HG02798 (cell line): Measurements from ENCODE around the gene HAUS7.

Experiments used
- ATAC-seq: cut with Tn5 transposase; IDR thresholded peaks from one replicate; pipeline ENCODE4 v1.9.1; 2021; ENCODE audit warnings: mild to moderate bottlenecking; ENCODE audit not compliant: unreplicated experiment, poor library complexity

The HAUS7 gene

DNA sequence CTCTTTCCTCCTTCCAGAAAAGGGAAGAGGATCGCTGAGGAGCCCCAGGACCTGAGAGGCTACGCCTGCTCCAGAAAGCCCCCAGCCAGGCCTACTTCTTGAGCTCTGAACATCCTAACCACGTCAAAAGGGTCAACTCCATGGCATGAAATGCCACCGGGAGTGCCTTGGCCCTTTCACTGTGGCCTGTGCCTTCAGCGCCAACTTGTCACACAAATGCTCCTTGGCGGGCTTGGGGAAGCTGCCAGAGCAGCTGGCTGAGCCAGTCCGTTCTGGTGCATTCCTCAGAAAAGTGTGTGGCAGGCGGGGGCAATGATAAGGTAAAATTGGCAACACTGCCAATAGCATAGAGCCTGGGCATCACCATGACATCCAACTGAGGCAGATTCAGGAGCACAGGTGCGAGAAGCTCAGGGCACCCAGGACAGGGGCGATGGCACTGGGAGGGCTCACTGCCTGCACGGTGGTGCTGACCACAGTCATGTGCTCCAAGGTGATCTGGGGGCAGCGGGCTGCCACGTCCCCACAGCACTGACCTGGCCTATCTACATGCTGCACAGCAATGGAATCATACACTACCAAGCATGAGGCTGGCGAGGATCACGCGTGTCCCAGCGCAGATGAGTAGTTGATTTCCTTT lies 12.4 kb downstream of the HAUS7 start:
- ATAC-seq = no peak

DNA sequence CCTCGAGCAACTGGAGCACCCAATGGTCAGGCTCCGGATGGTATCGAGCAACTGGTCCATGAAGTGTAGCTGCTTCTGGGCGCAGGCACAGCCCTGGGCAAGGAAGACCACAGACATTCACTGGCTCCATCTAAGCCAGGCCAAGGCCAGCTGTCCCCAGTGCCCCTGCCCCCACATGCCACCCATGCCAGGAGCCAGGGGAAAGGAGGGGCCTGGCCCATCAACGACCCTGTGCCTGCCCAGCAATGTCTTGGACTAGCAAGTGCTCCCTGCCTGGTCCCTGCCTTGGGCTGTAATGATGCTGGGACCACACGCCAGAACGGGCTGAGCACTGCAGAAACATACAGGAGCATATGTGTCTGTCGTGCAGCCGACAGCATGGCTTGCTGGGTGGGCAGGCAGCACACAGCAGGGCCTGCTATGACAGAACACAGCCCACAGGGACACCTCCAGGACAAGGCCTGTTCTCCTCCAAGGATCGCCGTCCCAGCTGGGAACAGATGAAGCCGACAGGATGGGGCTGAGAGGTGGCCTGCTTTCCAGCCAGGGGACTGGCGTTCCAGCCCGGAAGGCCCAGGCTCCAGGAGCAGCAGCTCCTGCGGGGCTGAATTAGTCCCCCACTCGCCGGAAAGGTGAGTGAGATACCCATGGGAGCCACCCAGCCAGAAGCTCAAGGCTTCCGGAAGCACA lies 13.1 kb downstream of the HAUS7 start:
- no peak for ATAC-seq

GRCh38 chrX:153456704-153457103 lies 13.7 kb downstream of the HAUS7 start:
- ATAC-seq = no peak

GRCh38 chrX:153456161-153456560 lies 14.2 kb downstream of the HAUS7 start:
- no peak for ATAC-seq

- no peak for ATAC-seq
Measured at GRCh38 chrX:153455571-153455970, 14.8 kb downstream of the HAUS7 start.

- no peak for ATAC-seq
Measured at GRCh38 chrX:153454901-153455550, 15.3 kb downstream of the HAUS7 start.

DNA sequence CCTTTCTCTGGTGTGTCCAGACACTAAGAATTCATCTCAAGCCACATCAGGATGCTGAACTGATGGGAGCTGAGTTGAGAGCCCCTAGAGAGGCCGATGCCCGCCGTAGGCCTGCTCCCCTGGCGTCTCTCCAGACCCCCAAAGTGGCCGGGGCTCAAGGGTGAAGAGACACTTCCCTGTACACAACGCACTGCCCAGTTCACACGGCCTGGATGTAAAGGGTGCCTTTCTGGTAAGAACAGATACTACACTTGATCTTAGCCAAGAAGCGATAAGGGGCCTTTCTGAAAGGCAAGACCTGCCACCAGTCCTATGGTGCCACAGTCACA lies 19.5 kb downstream of the HAUS7 start:
- ATAC-seq = no peak

DNA sequence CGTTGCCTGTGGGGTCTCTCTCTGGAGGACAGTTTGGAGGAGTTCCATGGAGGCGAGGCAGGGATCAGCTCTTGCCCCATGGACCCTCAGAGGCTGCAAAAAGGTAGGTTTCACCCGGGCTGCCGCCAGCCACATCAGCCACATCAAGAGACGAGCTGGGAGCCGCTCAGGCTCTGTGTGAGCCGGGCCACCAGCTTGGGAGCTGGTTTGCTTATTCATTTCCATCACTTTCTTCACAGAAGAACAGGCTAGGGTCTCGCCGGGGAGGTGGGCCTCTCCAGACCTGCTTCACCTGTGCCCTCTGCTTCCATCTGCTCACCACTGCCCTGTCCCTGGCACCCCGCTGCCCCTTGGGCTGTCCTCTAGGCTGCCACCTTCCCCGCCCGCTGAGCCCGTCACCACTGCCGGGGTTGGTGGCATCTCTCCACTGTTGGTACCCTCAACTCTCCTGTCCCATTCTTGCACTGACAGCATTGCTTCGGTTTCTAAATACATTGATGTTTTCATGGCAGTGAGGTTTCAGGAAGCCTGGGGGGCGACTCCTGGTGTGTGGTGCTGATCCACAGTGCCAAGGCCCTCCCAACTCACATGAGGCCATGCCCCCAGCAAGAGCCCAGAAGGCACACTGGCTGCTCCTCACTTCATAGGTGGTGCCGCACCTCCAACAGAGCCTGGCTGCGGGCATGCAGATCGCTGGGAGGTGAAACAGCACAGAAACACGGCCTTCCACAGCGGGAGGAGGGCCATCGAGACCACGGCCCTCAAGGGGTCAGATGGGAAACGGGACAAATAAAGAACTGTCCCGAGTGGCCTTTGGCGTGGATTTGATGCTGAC lies 20.0 kb downstream of the HAUS7 start:
- no peak for ATAC-seq

- ATAC-seq = no peak
Measured at GRCh38 chrX:153449368-153450113, 20.8 kb downstream of the HAUS7 start.

- ATAC-seq = no peak
Measured at GRCh38 chrX:153448556-153449367, 21.6 kb downstream of the HAUS7 start.

DNA sequence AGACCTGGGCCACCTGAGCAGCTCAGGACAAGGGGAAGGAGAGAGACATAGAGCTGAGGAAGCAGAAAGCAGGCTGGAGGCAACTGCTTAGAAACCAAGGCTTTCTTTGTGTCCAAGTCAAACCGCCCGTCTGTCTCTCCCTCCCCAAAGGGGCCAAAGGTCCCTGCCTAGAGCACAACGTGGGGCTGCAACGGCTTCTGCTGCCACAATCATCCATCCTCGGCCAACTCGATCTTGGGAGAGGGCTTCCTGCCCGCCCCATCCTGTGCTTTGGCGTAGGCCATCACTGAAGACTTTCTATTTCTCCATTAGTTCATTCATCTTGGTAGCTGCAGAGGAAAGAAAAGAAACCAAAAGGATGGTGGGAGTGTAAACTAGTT lies 22.8 kb downstream of the HAUS7 start:
- ATAC-seq = no peak

- ATAC-seq = no peak
Measured at GRCh38 chrX:153446950-153447580, 23.3 kb downstream of the HAUS7 start.

DNA sequence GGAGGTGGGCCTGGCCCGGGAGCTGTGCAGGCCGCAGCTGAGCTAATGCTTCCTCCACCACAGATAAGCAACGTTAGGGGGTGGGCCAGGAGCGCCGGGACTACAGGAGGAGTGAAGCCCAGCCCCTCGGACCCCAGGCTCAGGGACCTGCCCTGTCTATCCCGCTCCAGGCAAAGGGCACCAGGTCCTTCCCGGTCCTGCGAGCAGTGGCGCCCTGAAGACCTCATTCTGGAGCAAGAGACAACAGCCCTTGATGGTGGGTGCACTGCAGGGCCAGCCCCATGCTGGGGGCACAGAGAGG lies 23.8 kb downstream of the HAUS7 start:
- ATAC-seq = no peak

GRCh38 chrX:153445856-153446635 lies 24.3 kb downstream of the HAUS7 start, which contains the start of gene TREX2:
TREX2 (minus strand) TSS chrX:153446056; CDS start chrX:153445430, 626 bp downstream.
- ATAC-seq = no peak

DNA sequence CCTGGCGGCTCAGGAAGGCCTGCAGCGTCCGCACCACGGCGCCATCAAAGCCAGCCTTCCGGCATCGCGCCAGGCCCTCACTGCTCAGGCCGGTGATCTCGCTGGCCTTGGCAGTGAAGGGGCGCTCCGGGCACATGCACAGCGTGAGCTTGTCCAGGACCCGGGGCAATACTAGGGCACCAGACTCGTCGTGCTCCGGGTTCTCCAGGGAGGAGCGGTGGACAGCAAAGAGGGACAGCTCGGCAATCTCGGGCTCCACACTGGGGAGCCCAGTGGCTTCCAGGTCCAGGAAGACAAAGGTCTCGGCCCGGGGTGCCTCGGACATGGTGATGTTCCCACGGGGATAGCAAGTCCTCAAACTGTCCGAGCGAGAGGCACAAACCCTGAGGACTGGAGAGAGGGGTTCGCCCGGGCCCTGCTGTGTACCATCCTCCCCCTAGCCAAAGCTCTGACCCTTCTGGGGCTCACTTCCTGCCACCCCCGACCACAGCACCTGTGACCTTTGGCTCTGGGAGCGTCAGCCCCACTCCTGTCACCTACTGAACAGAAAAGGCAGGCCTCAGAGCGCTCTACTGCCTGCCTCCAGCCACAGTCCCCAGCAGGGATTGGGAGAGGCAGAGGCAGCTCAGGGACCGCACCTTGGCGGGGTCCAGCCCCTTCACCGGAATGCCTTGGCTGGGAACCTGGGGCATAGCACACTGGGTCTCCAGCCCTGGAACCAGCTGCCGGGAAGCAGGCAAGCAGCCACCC lies 25.1 kb downstream of the HAUS7 start:
- ATAC-seq = no peak

DNA sequence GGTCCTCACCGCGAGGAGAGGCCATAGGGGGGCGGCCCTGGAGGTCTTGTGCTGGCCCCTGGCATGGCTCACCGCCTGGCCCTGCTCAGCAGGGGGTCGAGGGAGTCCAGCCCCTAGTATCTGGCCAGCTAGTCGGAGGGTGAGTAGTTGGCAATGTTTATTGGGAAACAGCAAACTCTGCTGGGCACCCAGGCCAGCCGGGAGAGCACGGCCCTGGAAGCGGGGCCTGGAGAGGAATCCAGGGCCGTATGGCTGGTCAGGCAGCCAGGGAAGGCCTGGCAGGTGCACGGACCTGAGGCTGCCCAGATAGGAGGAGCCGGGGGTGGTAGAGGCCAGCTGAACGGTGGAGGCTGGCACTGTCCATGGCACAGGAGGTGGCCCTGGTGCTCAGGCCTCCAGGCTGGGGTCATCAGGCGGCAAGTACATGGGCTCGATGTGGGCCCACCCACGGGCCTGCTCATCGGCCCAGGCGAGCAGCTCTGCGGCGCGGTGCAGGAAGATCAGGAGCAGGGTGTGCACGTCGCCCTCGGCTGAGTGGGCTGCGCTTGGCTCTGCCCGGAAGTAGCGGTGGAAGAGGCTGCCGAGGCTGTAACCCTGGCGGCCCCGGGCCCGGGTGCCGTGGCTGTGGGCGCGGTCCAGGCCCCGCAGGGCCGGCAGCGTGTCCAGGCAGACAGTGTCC lies 25.9 kb downstream of the HAUS7 start:
- ATAC-seq = no peak
